HCT116 (cell line): ENCODE measurements around the gene SIGLECL1.

Experiments
- ATF3 ChIP-seq: IDR thresholded peaks from 2 replicates; pipeline ENCODE4 v1.6.1; 2012
- CEBPB ChIP-seq: IDR thresholded peaks from 2 replicates; pipeline ENCODE4 v1.6.1; 2012; ENCODE audit warnings: low read depth
- CTCF ChIP-seq, 3 experiments: fragments of 200-600 bp in 1 of 3; sonication (generic) in 1 of 3; IDR thresholded peaks in 2 of 3; conservative IDR thresholded peaks in 1 of 3; 2 replicates each; pipeline ENCODE4 v1.5.1; 2012 to 2017; ENCODE audit warnings: low read depth in 2 of 3, low read length in 2 of 3, antibody characterized with exemption in 1 of 3, borderline replicate concordance in 1 of 3, control low read depth in 1 of 3, mild to moderate bottlenecking in 1 of 3, mixed read lengths in 1 of 3, mixed run types in 1 of 3, moderate library complexity in 1 of 3; ENCODE audit not compliant: insufficient read depth in 1 of 3
- EGR1 ChIP-seq: IDR thresholded peaks from 2 replicates; pipeline ENCODE4 v1.6.1; 2012; ENCODE audit warnings: low read depth
- EZH2 ChIP-seq: fragments of 200-600 bp; sonication (generic); IDR thresholded peaks from 2 replicates; pipeline ENCODE4 v1.6.1; 2017; ENCODE audit warnings: antibody characterized with exemption, mixed run types
- MAX ChIP-seq: IDR thresholded peaks from 2 replicates; pipeline ENCODE4 v1.6.1; 2012
- POLR2A ChIP-seq: IDR thresholded peaks from 2 replicates; pipeline ENCODE4 v1.7.0; 2011; ENCODE audit warnings: borderline replicate concordance; ENCODE audit not compliant: insufficient read depth, insufficient read length; ENCODE audit errors: extremely low read depth
- POLR2AphosphoS5 ChIP-seq: IDR thresholded peaks from 2 replicates; pipeline ENCODE4 v1.6.1; 2011; ENCODE audit warnings: mild to moderate bottlenecking, low read depth, low read length, moderate library complexity
- REST ChIP-seq: IDR thresholded peaks from 2 replicates; pipeline ENCODE4 v1.6.1; 2012; ENCODE audit warnings: low read depth
- SP1 ChIP-seq: IDR thresholded peaks from 2 replicates; pipeline ENCODE4 v1.6.1; 2012; ENCODE audit warnings: low read depth
- SRF ChIP-seq: IDR thresholded peaks from 2 replicates; pipeline ENCODE4 v1.6.1; 2012; ENCODE audit warnings: low read depth
- YY1 ChIP-seq: IDR thresholded peaks from 2 replicates; pipeline ENCODE4 v1.6.1; 2011; ENCODE audit warnings: low read length, low read depth, moderate library complexity, mild to moderate bottlenecking; ENCODE audit not compliant: insufficient replicate concordance; ENCODE audit errors: extremely low read depth

GRCh38 chr19:51257471-51257870, 6.6 kb downstream of the SIGLECL1 start:
- TF ChIP-seq SRF, result no peak
- TF ChIP-seq CTCF (IDR thresholded peaks at IDR 0.05 in 2 of 3, conservative IDR thresholded peaks at IDR 0.05 in 1 of 3; ENCODE audit: borderline replicate concordance in 1 of 3, insufficient read depth in 1 of 3, low read depth in 2 of 3, low read length in 2 of 3), result no peak
- TF ChIP-seq MAX, result no peak
- TF ChIP-seq CEBPB, result no peak
- TF ChIP-seq POLR2A, result no peak
- TF ChIP-seq SP1, result no peak
- no peak for TF ChIP-seq EGR1
- no peak for TF ChIP-seq POLR2AphosphoS5
- TF ChIP-seq YY1, result no peak
- no peak for TF ChIP-seq REST
- TF ChIP-seq EZH2, result no peak
- TF ChIP-seq ATF3, result no peak
